Measurements from ENCODE around the gene ZNF184.

ZNF184 gene

GRCh38 chr6:27512525-27512924 is 39.6 kb upstream of the ZNF184 start:
- H3K4me3 ChIP-seq (ENCODE audit: low read depth, low read length) = no peak overlapping the region
- no peak for TF ChIP-seq CTCF (IDR thresholded peaks at IDR 0.05; ENCODE audit: low read depth, low read length)
- in situ Hi-C loops (cut with HindIII; ENCODE audit: low sequenced_read_pairs) = no loop called here
- no peak for DNase-seq (ENCODE audit: low read depth, low spot score)

GRCh38 chr6:27507041-27507956 is 34.4 kb upstream of the ZNF184 start:
- no peak overlapping the region for H3K4me3 ChIP-seq (ENCODE audit: low read depth, low read length)
- in situ Hi-C loops (cut with HindIII; ENCODE audit: low sequenced_read_pairs) = no loop called here
- no peak for DNase-seq (ENCODE audit: low read depth, low spot score)
- TF ChIP-seq CTCF (IDR thresholded peaks at IDR 0.05; ENCODE audit: low read depth, low read length) = no peak

GRCh38 chr6:27505209-27506027 is 32.5 kb upstream of the ZNF184 start:
- DNase-seq (ENCODE audit: low read depth, low spot score) = peak; percentile 38
- no peak for TF ChIP-seq CTCF (IDR thresholded peaks at IDR 0.05; ENCODE audit: low read depth, low read length)
- in situ Hi-C loops (cut with HindIII; ENCODE audit: low sequenced_read_pairs) = no loop called here
- H3K4me3 ChIP-seq (ENCODE audit: low read depth, low read length) = no peak overlapping the region

GRCh38 chr6:27503436-27504030 is 30.6 kb upstream of the ZNF184 start:
- H3K4me3 ChIP-seq (ENCODE audit: low read depth, low read length) = peak overlapping the region; percentile 56
- peak; percentile 85 for DNase-seq (ENCODE audit: low read depth, low spot score)
- in situ Hi-C loops (cut with HindIII; ENCODE audit: low sequenced_read_pairs) = no loop called here
- no peak for TF ChIP-seq CTCF (IDR thresholded peaks at IDR 0.05; ENCODE audit: low read depth, low read length)

GRCh38 chr6:27502508-27503435 is 29.9 kb upstream of the ZNF184 start:
- H3K4me3 ChIP-seq (ENCODE audit: low read depth, low read length) = peak overlapping the region; percentile 56
- in situ Hi-C loops (cut with HindIII; ENCODE audit: low sequenced_read_pairs) = no loop called here
- TF ChIP-seq CTCF (IDR thresholded peaks at IDR 0.05; ENCODE audit: low read depth, low read length) = no peak
- peak; percentile 74 for DNase-seq (ENCODE audit: low read depth, low spot score)
